ENCODE results near the gene KIF26B. TPM values are rescaled to one million over a fixed set of nuclear protein-coding genes. Genes with fewer than 3 reads are reported as not detected.
"Not testable (repeated sequence)": the region's sequence is repeated elsewhere in the genome, so short reads cannot be mapped to it uniquely, and the experiment has no call there.

Gene KIF26B
- polyA plus RNA-seq, 1 donor from 2014 or later: 6.3 TPM

GRCh38 chr1:245671349-245671748 lies 516.6 kb downstream of the KIF26B start:
- Histone ChIP-seq H3K9me2 (ENCODE audit: insufficient read depth, low read length) (no peaks in the 10 kb centered on the region), H3K4me2 (ENCODE audit: low read length) (no peak overlapping the region), H3K36me3 (ENCODE audit: insufficient read depth, low read length) (no peaks in the 10 kb centered on the region), H3K9me3 (ENCODE audit: low read length) (no peaks in the 10 kb centered on the region), H2AFZ (ENCODE audit: low read depth, low read length) (no peak overlapping the region), H3K79me2 (replicated peaks; ENCODE audit: insufficient read depth, low read length) (no peaks in the 10 kb centered on the region), H4K20me1 (ENCODE audit: insufficient read depth) (no peaks in the 10 kb centered on the region), H3K27me3 (ENCODE audit: insufficient read depth, low read depth, low read length) (no peaks in the 10 kb centered on the region), H3K4me3 (ENCODE audit: low read length) (no peak overlapping the region), H3F3A (ENCODE audit: insufficient read depth, low read length, poor library complexity, severe bottlenecking) (no peaks in the 10 kb centered on the region), H3K27ac (ENCODE audit: low read length) (no peak overlapping the region), H3K9ac (ENCODE audit: low read length) (no peak overlapping the region)
- TF ChIP-seq POLR2AphosphoS5 (IDR thresholded peaks at IDR 0.05): no peak

- H3K27me3 ChIP-seq (ENCODE audit: insufficient read depth, low read depth, low read length): no peaks in the 10 kb centered on the region
- no peak overlapping the region for H3K4me2 ChIP-seq (ENCODE audit: low read length)
- H3K9me3 ChIP-seq (ENCODE audit: low read length): no peaks in the 10 kb centered on the region
- H3K27ac ChIP-seq (ENCODE audit: low read length): no peak overlapping the region
- no peaks in the 10 kb centered on the region for H3K9me2 ChIP-seq (ENCODE audit: insufficient read depth, low read length)
- no peaks in the 10 kb centered on the region for H3K79me2 ChIP-seq (replicated peaks; ENCODE audit: insufficient read depth, low read length)
- no peaks in the 10 kb centered on the region for H3K36me3 ChIP-seq (ENCODE audit: insufficient read depth, low read length)
- TF ChIP-seq EP300 (conservative IDR thresholded peaks at IDR 0.05; ENCODE audit: poor library complexity, severe bottlenecking) (no peak), SMC3 (conservative IDR thresholded peaks at IDR 0.05; ENCODE audit: poor library complexity) (no peak), MXI1 (conservative IDR thresholded peaks at IDR 0.05; ENCODE audit: poor library complexity, severe bottlenecking) (no peak), EZH2 (IDR thresholded peaks at IDR 0.05; ENCODE audit: borderline replicate concordance, insufficient read depth, low read length, poor library complexity, severe bottlenecking) (no peak), POLR2AphosphoS5 (IDR thresholded peaks at IDR 0.05) (no peak), TAF1 (IDR thresholded peaks at IDR 0.05; ENCODE audit: low read depth) (no peak)
- no peaks in the 10 kb centered on the region for H3F3A ChIP-seq (ENCODE audit: insufficient read depth, low read length, poor library complexity, severe bottlenecking)
- H4K20me1 ChIP-seq (ENCODE audit: insufficient read depth): no peaks in the 10 kb centered on the region
- H3K9ac ChIP-seq (ENCODE audit: low read length): no peak overlapping the region
- no peak overlapping the region for H3K4me3 ChIP-seq (ENCODE audit: low read length)
- no peak overlapping the region for H2AFZ ChIP-seq (ENCODE audit: low read depth, low read length)
Observed at GRCh38 chr1:245671966-245672767, 517.4 kb downstream of the KIF26B start.

GRCh38 chr1:245672836-245673656 lies 518.3 kb downstream of the KIF26B start:
- not testable (repeated sequence) for H2AFZ ChIP-seq (ENCODE audit: low read depth, low read length); H3K36me3 ChIP-seq (ENCODE audit: insufficient read depth, low read length)

GRCh38 chr1:245673881-245674414 lies 519.2 kb downstream of the KIF26B start:
- Histone ChIP-seq H3K79me2 (replicated peaks; ENCODE audit: insufficient read depth, low read length) (no peaks in the 10 kb centered on the region), H2AFZ (ENCODE audit: low read depth, low read length) (no peak overlapping the region), H3K9me2 (ENCODE audit: insufficient read depth, low read length) (no peaks in the 10 kb centered on the region), H4K20me1 (ENCODE audit: insufficient read depth) (no peaks in the 10 kb centered on the region), H3K4me3 (ENCODE audit: low read length) (no peak overlapping the region), H3K9me3 (ENCODE audit: low read length) (no peaks in the 10 kb centered on the region), H3K27ac (ENCODE audit: low read length) (no peak overlapping the region), H3F3A (ENCODE audit: insufficient read depth, low read length, poor library complexity, severe bottlenecking) (no peaks in the 10 kb centered on the region), H3K36me3 (ENCODE audit: insufficient read depth, low read length) (no peaks in the 10 kb centered on the region), H3K4me2 (ENCODE audit: low read length) (no peak overlapping the region), H3K27me3 (ENCODE audit: insufficient read depth, low read depth, low read length) (no peaks in the 10 kb centered on the region), H3K9ac (ENCODE audit: low read length) (no peak overlapping the region)
- no peak for TF ChIP-seq SMC3 (conservative IDR thresholded peaks at IDR 0.05; ENCODE audit: poor library complexity)
- TF ChIP-seq EP300 (conservative IDR thresholded peaks at IDR 0.05; ENCODE audit: poor library complexity, severe bottlenecking): no peak
- no peak for TF ChIP-seq POLR2AphosphoS5 (IDR thresholded peaks at IDR 0.05)
- TF ChIP-seq RAD21 (conservative IDR thresholded peaks at IDR 0.05): no peak

More at GRCh38 chr1:245672836-245673656, 518.3 kb downstream of the KIF26B start:
- not testable (repeated sequence) for H3K4me3 ChIP-seq (ENCODE audit: low read length); H3K9ac ChIP-seq (ENCODE audit: low read length); H3K9me2 ChIP-seq (ENCODE audit: insufficient read depth, low read length); H3K4me2 ChIP-seq (ENCODE audit: low read length); H3K79me2 ChIP-seq (replicated peaks; ENCODE audit: insufficient read depth, low read length); H3K9me3 ChIP-seq (ENCODE audit: low read length); H3K27me3 ChIP-seq (ENCODE audit: insufficient read depth, low read depth, low read length); H4K20me1 ChIP-seq (ENCODE audit: insufficient read depth); H3F3A ChIP-seq (ENCODE audit: insufficient read depth, low read length, poor library complexity, severe bottlenecking); H3K27ac ChIP-seq (ENCODE audit: low read length)

Data from neural cell (in vitro differentiated cells).